ENCODE results near the gene CD52.

GRCh38 chr1:26295194-26296138 lies 22.3 kb upstream of the CD52 start:
- TF ChIP-seq POLR2A (IDR thresholded peaks at IDR 0.05) (no peak), CTCF (IDR thresholded peaks at IDR 0.05) (no peak)
